ENCODE results near the gene ZNF37A.
"Not testable (repeated sequence)": the region's sequence is repeated elsewhere in the genome, so short reads cannot be mapped to it uniquely, and the experiment has no call there.

The ZNF37A gene

DNA sequence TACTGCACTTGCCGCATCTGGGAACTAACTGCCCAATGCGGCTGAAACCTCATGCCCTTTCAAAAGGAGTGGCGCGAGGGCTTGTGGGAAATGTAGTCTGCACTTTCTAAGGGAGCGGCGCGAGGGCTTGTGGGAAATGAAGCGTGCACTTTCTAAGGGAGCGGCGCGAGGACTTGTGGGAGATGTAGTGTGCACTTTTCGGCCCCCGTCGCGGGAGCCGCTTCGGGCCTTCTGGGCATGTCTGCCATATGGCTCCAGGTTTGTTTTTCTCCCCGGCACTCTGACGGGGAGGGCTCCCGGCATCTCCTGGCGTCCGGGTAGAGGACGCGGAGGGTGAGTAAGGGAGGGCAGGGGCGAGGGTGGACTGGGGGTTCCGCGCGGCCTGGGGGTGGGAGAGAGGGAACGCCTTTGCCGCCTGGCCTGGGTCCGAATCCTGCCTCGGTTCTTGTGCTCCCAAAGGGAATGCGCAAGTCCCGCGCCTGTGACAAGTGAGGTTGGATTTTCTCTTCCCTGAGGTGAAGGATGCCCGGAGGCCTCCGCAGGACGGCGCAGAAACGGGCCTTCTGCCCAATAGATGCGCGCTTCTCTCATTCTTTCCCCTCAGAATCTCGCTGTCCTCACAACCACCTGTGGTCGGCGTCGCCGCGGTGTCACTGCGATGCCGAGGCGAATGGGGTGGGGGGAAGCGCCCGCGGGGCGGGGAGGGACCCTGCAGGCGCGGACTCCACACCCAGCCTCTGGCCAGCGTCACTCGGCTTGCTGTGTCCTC is at the start of gene ZNF37A:
ZNF37A (plus strand) TSS at position 180 of the 769 bp plus-strand sequence. CDS start 2,281 bp downstream, outside the sequence.
- peak; percentile 77 to 85 for DNase-seq (ENCODE audit: low read depth in 2 of 2)

DNA sequence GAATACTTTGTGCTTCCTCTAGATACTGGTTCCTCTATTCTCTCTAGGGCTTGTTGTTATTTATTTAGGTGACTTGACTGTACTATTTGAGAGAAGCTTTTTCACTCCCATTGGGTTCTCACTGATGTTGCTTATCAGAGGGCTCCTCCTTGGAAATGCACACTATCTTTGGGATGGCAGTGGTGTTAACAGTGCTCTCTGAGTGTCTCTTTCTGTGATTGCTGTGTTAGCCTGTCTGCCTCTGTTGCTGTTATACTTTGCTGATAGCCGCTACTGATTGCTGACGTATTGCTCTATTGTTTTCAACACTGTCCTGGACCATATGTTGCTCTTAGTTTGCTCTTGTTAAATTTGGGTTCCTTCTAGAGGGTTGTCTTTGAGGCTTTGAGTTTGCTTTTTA is 49.0 kb upstream of the ZNF37A start:
- no peak for DNase-seq (ENCODE audit: low read depth in 2 of 2)

DNA sequence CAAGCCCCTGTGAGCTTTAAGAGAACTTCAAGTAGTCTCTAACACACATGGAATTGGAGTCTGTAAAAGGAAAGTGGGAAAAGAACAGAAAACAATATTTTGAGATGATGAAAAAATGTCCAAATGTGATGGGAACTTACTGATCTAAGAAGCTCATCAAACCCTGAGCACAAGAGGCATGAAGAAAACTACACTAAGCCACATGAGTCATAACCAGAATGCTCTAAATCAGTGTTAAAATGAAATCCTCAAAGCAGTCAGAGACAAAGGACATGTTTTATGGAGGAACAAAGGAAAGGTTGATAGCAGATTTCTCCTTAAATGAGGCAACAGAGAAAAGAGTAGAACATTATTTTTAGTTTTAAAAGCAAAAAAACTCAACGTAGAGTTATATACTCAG is 46.5 kb upstream of the ZNF37A start:
- no peak for DNase-seq (ENCODE audit: low read depth in 2 of 2)

DNA sequence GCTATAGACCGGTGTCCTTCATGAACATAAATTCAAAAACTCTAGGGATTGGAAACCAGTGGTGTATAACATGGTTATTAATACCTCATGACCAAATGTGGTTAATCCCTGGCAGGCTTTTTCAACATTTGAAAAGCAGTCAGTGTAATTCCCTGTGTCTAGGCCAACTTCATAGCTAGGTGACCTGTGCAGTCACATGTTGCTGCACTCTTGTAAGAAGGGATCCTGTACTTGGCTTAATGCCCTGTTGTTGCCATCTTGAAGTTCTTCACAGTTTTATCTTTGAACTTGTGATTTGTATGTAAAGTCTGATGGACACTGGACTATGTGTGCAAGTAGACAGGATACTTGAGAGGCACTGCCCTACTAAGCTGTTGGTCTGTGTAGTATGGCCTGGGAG is 43.9 kb upstream of the ZNF37A start:
- DNase-seq (ENCODE audit: low read depth in 2 of 2) = no peak

DNA sequence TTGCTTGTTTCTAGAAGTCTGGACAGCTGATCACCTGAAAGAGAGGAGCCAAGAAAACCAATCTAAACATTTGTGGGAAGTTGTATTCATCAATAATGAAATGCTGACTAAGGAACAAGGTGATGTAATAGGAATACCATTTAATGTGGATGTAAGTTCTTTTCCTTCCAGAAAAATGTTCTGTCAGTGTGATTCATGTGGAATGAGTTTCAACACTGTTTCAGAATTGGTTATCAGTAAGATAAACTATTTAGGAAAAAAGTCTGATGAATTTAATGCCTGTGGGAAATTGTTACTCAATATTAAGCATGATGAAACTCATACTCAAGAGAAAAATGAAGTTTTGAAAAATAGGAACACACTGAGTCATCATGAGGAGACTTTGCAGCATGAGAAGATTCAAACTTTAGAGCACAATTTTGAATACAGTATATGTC is 39.8 kb upstream of the ZNF37A start:
- DNase-seq (ENCODE audit: low read depth in 2 of 2) = no peak

DNA sequence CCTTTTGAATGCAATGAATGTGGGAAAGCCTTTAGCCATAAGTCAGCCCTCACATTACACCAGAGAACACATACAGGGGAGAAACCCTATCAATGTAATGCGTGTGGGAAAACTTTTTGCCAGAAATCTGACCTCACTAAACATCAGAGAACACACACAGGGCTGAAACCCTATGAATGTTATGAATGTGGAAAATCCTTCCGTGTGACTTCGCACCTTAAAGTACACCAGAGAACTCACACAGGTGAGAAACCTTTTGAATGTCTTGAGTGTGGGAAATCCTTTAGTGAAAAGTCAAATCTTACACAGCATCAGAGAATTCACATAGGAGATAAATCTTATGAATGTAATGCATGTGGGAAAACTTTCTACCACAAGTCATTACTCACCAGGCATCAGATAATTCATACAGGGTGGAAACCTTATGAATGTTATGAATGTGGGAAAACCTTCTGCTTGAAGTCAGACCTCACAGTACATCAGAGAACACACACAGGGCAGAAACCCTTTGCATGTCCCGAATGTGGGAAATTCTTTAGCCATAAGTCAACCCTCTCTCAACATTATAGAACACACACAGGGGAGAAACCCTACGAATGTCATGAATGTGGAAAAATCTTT is 38.8 kb upstream of the ZNF37A start:
- DNase-seq (ENCODE audit: low read depth in 2 of 2) = not testable (repeated sequence)

DNA sequence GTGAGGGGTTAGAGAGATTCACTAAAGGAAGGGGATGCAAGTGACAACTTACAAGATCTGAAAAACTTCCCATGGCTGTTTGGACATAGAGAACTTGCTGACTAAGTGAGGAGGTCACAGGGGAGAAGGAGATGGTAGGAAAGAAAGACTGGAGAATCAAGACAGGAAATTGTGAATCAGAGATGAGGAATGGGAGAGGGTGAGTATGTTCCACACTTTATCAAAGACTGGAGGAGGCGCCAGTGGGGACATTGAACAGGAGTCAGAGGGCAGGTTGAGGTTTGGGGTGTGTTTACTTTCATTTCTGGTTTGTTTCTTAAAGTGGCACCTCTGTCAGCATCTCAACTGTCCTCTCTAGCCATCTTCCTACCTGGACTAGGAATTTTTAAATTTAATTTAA is 24.5 kb upstream of the ZNF37A start:
- DNase-seq (ENCODE audit: low read depth in 2 of 2) = not testable (repeated sequence)

DNA sequence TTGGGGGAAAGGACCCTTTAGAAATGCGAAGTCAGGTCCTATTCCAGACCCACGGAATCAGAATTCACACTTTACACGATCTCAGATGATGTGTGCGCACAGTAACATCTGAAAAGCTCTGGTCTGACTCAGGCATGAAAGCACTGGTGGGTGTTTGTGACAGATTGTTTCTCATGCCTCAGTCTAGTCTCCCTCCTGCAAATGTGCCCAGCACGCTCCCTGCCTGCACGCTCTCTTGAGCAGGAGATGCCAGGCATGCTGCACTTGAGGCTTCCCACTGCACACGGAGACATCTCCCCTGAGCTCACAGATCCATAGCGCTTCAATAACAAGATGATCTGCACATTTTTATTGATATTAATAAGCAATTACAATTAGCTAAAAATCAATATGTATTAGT is 23.6 kb upstream of the ZNF37A start:
- no peak for DNase-seq (ENCODE audit: low read depth in 2 of 2)

DNA sequence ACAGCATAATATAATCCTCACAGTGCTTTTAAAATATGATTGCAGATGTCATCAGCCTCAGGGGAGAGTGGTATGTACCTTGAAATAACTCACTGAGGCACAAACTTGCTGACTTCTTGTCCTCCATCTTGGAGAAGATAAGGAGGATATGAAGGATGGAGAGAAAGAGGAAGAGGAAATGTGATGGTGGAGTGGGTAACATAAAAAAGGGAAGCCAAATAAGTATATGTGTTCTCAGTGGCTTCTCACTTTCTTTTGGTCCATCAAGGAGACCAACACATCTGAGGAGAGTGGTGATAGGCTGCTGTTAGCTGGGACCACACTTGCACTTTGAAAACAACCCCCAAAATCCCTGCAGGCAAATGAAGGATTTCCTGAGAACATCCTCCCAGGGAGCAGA is 21.6 kb upstream of the ZNF37A start:
- no peak for DNase-seq (ENCODE audit: low read depth in 2 of 2)

DNA sequence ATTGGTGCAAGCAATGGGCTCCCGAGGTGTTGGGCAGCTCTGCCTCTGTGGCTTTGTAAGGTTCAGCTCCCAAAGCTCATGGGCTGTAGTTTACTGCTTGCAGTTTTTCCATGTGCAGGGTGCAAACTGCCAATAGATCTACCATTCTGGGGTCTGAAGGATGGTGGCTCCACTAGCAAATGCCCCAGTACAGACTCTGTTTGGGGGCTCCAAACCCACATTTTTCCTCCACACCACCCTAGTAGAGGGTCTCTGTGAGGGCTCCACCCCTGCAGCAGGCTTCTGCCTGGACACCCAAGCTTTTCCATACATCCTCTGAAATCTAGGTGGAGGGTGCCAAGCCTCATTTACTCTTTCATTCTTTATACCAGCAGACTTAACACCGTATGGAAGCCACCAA is 17.4 kb upstream of the ZNF37A start:
- no peak for DNase-seq (ENCODE audit: low read depth in 2 of 2)

DNA sequence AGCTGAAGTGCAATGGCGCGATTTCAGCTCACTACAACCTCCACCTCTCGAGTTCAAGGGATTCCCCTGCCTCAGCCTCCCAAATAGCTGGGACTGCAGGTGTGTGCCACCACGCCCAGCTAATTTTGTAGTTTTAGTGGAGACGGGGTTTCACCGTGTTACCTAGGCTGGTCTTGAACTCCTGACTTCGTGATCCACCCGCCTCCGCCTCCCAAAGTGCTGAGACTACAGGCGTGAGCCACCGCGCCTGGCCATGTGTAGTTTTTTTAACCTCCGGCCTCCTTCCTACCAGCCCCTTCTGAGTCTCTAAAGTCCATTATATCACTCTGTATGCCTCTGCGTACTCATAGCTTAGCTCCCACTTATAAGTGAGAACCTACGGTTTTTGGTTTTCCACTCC is 819 bp upstream of the ZNF37A start:
- DNase-seq (ENCODE audit: low read depth in 2 of 2) = not testable (repeated sequence)

DNA sequence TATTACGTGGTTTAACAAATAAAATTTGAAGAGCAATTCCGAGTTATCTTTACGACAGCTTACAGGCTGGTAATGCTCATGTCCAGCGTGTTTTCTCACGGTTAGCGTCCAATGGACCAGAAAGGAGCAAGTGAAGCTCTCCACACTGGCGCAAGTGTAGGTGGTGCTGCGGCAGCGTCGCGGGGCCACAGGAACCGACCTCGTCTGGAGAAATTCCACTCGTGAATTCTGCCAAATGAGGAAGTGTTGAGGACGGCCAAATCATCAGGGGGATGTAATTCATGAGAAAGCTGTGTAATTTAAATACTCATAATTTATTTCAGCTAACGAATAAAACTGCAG is 350 bp upstream of the ZNF37A start:
- DNase-seq (ENCODE audit: low read depth in 2 of 2) = peak in 1 of 2 donors; percentile 3

DNA sequence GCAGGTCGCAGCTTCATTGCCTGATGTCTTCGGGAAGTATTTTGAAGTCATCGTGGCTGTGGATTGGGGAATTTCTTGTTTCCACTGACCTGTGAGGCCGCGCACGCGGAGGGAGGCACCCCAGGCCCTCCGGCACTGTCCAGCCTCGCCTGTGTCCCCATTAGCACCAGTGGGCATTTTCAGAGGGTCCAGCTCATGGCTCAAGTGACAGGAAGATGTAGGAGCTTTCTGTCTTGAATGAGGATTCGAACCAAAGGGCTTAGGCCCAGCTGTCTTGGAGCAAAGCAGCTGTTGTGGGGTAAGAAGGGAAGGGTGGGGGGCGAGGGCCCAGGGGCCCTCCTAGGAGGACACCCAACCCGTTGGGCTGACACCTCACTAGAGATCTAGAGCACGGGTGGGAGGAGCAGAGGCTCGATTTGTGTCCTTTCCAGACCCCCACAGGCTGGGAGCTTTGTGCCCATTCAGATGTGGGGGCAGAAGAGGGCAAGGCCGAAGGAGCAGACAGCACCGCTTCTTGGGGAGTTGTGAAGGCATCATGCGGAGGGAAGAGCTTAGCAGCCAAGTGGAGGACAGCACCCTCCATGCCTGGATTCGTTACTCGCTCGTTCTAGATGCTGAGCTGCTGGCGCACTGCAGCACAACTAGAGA is 914 bp downstream of the ZNF37A start:
- DNase-seq (ENCODE audit: low read depth in 2 of 2) = no peak

DNA sequence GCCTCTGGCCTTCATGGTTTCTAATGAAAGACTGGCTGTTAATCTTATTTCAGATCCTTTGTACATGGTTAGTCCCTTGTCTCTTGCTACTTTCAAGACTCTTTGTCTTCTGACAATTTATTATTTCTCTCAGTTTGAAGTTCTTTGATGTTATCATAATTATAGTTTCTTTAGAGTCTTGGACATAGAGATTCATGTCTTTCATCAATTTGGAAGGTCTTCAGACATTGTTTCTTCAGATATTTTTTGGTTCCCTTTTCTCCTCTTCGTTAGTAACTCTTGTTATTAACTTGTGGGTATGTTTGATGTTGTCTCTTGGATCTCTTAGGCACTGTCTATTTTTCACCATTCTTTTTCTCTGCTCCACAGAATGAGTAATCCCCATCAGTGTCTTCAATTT is 8.7 kb downstream of the ZNF37A start:
- no peak for DNase-seq (ENCODE audit: low read depth in 2 of 2)

DNA sequence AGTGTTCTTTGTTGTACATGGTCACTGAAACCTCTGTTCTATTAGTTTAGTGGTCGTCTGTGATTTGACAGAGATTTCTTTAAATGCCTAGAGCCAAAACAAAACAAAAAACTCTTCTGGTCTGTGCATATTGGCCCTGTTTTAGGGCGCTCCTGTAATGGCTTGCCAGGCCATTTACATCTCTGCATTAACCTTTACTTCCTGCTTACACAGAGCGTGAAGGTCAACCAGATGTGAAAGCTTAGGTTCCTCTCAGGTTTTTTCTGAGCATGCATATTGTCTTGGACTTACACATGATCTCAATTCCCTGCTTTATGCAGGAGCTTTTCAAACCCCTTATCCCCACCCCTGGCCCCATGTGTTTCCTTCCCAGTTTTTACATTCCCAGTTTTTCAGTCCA is 9.6 kb downstream of the ZNF37A start:
- DNase-seq (ENCODE audit: low read depth in 2 of 2) = no peak

DNA sequence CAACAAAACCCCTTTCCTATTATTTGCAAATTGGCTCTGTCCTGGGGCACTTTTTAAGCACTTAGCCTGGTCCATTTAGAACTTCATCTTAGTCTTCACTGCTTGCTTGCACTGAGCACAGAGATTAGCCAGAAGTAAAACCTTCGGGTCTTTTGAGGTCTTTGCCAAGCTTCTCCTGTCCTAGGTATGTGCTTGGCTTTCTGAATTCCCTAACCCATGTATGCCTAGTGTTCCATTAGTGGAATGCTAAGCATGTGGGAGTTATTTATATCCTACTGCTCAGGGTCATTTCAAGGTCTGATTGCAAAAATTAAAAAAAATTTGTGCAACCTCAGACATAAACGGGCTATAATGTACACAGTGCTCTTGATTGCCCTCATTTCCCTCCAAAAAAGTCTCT is 18.0 kb downstream of the ZNF37A start:
- no peak for DNase-seq (ENCODE audit: low read depth in 2 of 2)

DNA sequence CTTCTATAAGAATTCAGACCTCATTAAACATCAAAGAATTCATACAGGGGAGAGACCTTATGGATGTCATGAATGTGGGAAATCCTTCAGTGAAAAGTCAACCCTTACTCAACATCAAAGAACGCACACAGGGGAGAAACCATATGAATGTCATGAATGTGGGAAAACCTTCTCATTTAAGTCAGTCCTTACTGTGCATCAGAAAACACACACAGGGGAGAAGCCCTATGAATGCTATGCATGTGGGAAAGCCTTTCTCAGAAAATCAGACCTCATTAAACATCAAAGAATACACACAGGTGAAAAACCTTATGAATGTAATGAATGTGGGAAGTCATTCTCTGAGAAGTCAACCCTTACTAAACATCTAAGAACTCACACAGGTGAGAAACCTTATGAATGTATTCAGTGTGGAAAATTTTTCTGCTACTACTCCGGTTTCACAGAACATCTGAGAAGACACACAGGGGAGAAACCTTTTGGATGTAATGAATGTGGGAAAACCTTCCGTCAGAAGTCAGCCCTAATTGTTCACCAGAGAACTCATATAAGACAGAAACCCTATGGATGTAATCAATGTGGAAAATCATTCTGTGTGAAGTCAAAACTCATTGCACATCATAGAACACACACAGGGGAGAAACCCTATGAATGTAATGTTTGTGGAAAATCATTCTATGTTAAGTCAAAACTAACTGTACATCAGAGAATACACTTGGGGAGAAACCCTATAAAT is 24.1 kb downstream of the ZNF37A start:
- no peak for DNase-seq (ENCODE audit: low read depth in 2 of 2)

DNA sequence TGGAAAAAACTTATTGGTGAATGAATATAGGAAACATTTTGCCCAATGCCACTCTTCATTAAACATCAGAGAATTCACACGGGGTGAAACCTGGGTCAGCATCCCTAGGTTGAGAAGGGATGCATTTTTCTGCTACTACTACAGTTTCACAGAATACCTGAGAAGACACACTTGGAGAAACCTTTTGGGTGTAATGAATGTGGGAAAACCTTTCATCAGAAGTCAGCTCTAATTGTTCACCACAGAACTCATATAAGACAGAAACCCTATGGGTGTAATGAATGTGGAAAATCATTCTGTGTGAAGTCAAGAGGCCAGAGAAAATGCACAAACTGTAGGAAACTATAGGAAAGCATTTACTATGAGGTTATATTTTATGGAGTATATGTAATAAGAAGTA is 24.9 kb downstream of the ZNF37A start:
- DNase-seq (ENCODE audit: low read depth in 2 of 2) = no peak

DNA sequence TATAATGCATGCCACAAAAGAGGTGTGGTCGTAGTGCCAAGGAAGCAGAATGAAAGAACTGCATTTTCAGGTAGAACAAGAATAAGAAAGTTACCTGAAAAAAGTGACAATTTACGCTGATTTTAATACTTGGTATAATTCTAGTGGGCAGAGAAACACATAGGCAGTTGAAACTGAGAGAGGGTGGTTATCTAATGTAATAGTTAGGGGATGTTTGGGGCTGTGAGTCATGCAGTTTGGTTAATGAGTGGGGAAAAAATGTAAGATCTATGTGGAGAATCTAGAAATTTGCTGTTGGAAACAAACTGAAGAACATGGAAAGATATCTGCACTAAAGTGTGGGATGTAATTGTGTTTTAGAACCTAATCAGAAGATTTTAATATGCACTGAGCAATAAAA is 33.7 kb downstream of the ZNF37A start:
- DNase-seq (ENCODE audit: low read depth in 2 of 2) = no peak

DNA sequence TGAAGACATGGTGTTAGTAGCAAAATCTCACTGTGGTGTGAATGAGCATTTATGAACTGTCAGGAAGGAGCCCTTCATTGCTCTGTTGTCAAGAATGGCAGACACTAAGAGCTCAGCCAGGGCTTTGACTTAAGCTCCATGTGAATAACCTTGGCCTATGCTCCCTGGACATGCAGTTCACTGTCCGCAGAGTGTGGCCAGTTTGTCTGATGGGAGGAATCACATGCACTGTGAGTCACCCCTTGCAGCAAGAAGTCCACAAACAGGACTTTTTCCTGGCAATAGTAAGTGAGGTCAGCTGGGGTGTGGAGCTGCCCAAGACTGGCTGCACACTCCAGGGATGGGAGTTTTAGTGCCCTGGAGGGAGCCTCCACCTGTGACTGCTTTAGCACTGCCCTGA is 49.5 kb downstream of the ZNF37A start:
- DNase-seq (ENCODE audit: low read depth in 2 of 2) = no peak

DNA sequence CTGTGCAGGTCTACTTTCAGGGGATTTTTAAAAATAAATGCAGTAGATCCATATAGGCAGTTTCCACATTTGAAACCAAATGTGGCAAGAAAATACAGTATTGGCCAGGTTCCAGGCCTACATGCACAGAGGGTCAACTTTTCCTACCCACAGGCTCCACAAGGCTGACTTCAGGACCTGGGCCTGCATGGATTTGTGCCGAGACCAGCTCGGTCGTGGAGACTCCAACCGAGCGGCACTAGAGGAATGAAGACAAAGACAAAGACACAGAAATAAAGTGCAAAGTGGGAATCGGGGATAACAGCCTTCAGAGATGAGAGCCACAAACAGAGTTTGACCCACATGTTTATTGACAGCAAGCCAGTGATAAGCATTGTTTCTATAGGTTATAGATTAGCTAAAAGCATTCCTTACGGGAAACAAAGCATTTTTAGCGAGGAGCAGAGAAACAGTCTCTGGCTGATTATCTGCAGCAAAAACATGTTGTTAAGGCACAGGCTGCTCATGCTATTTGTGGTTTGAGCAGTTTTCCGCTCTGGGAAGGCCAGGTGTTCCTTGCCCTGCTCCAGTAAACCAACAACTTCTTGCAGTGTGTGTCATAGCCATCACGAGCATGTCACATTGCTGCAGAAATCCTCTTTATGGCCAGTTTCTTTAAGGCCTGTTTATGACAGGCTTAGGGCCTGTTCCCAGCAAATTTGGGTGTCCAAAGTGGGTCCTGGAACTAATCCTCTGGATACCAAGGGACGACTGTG is 52.6 kb downstream of the ZNF37A start:
- DNase-seq (ENCODE audit: low read depth in 2 of 2) = no peak

DNA sequence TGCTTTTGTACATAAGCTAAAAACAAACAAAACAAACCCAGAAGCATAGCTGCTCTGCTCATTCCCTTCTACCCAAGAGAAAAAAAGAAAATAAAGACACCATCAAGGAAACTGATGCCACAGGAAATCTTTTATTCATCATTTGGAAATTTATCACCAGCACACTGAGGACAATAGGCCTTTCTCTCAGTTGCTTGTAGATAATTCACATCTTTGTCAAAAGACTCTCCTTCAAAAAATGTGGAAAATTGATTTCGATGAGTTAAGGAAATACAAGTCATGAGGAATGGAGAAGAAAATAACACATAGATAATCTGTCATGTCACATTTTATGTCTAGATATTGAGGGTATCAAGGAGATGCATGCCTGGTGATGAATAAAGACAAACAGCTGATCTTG is 53.5 kb downstream of the ZNF37A start:
- no peak for DNase-seq (ENCODE audit: low read depth in 2 of 2)
